Retinal pigment epithelial cell (primary cell): ENCODE measurements around the gene IRGQ.

ENCODE experiments used
- DNase-seq: peaks from one replicate; pipeline ENCODE4 v3.0.0-alpha.2; 2010; ENCODE audit warnings: low read depth
- H3K4me3 ChIP-seq: 2 replicates; pipeline ENCODE4 v1.5.1; 2011; ENCODE audit warnings: mild to moderate bottlenecking, low read length, control low read depth, moderate library complexity
- TF ChIP-seq, protein P1 (sequence below): conservative IDR thresholded peaks from 2 replicates; pipeline ENCODE4 v1.5.1; 2011; ENCODE audit warnings: low read depth, low read length, control low read depth, inconsistent platforms

Gene IRGQ

GRCh38 chr19:43597876-43598275, 1.9 kb upstream of the IRGQ start:
- no peak for DNase-seq
- H3K4me3 ChIP-seq: peak overlapping the region; percentile 6
- TF ChIP-seq, protein P1, sequence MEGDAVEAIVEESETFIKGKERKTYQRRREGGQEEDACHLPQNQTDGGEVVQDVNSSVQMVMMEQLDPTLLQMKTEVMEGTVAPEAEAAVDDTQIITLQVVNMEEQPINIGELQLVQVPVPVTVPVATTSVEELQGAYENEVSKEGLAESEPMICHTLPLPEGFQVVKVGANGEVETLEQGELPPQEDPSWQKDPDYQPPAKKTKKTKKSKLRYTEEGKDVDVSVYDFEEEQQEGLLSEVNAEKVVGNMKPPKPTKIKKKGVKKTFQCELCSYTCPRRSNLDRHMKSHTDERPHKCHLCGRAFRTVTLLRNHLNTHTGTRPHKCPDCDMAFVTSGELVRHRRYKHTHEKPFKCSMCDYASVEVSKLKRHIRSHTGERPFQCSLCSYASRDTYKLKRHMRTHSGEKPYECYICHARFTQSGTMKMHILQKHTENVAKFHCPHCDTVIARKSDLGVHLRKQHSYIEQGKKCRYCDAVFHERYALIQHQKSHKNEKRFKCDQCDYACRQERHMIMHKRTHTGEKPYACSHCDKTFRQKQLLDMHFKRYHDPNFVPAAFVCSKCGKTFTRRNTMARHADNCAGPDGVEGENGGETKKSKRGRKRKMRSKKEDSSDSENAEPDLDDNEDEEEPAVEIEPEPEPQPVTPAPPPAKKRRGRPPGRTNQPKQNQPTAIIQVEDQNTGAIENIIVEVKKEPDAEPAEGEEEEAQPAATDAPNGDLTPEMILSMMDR: no peak

- TF ChIP-seq, protein P1: no peak
- peak overlapping the region; percentile 79 for H3K4me3 ChIP-seq
- DNase-seq: no peak
These were observed 1.0 kb upstream of the IRGQ start for GRCh38 chr19:43596842-43597461.

- DNase-seq: no peak
- H3K4me3 ChIP-seq: peak overlapping the region; percentile 87
- TF ChIP-seq, protein P1: no peak
These were observed 332 bp downstream of the IRGQ start for GRCh38 chr19:43595605-43595998.

DNA sequence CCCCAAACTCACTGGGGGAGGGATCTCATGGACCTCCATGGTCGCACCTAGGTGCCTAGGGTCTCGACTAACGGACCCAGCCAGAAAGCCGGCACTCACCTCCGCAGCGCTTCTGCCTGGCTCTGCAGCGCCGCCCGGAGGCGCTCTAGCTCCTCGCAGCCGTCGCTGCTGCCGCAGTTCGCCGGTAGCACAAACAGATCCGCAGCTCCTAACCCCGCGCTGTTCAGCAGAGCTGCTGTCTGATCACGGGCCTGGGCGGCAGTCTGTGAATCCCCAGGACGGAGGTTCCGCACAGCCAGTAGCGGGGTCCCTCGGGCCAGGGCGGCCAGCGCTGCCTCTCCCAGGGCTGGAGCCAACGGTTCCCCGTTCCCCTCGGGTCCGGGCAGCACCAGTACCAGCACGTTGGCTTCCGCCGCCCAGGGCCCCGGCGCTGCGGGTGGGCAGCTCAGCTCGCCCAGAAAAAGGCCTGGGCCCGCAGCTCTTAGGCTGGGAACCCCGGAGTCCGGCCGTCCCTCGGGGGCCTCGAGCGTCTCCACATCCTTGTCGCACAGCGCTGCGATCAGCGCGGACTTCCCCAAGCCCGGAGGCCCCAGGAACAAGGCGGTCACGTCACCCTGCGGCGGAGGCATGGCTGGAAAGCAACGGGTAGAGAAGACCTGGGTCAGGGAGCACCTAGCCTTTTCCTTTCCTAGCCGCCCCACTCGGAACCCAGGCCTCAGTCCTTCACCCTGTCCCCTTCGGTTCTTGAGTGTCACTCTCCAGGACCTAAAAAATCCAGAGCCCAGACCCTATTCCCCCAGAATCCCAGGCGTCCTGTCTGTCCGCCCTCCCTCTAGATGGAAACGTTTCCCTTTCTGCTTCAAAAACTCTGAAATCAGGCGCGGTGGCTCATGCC, 977 bp downstream of the IRGQ start:
- peak overlapping the region; percentile 87 for H3K4me3 ChIP-seq
- DNase-seq: no peak
- TF ChIP-seq, protein P1: peak; percentile 95

GRCh38 chr19:43594081-43594697, 1.7 kb downstream of the IRGQ start:
- peak overlapping the region; percentile 87 for H3K4me3 ChIP-seq
- DNase-seq: no peak
- TF ChIP-seq, protein P1: no peak

DNA sequence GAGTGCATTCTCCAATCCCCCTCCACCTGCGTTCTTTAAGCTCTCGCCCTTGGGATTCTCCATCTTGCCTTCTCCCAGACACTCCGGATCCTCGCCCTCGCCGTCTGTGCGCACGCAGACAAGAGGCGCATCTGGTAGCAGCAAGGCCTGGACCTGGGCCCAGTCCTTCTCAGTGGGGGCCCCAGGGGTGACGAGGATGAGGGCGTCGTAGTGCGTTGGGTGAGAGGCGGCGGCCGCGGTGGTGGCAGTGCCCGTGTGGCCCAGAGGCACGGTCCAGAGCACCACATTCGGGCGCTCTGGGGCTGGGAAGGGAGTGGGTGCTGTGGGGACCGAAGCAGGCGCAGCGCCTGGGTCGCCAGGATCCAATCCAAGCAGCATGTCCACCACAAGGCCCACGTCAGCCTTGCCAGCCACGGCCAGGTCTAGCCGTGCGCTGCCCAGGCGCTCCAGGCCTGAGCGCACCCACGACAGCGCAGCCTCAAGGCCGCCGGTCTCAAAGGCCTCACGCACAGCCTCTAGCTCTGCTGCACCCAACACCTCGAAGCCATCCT, 3.1 kb downstream of the IRGQ start:
- no peak overlapping the region for H3K4me3 ChIP-seq
- TF ChIP-seq, protein P1: no peak
- DNase-seq: no peak
